IMR-90 (cell line): ENCODE measurements around the gene ANO9. TPM values are rescaled to one million over a fixed set of nuclear protein-coding genes. Genes with fewer than 3 reads are reported as not detected.

ENCODE experiments used
- ATAC-seq: fragments of 200-7000 bp; cut with Tn5 transposase; 2 replicates; pipeline ENCODE4 v1.9.1; 2020; ENCODE audit warnings: low read depth, mild to moderate bottlenecking, moderate library complexity
- BruUV-seq: library from RNA; stranded (reverse); fragments of 400-500 nt; replicated peaks from 2 replicates; lab custom pipeline; 2021; lab: Mats Ljungman, UMichigan
- CTCF ChIA-PET: fragments of 300-600 bp; formaldehyde crosslinking; extraction: SDS; loops from one replicate; lab custom pipeline; 2021; ENCODE audit warnings: antibody characterized with exemption; lab: Yijun Ruan, JAX
- POLR2A ChIA-PET: fragments of 300-600 bp; sonication (Branson Sonifier 250); formaldehyde crosslinking; loops from one replicate; lab custom pipeline; 2022; ENCODE audit warnings: antibody characterized with exemption; ENCODE audit not compliant: unreplicated experiment; lab: Charles Lee
- DNase-seq: peaks from one replicate; pipeline ENCODE4 v3.0.0; 2013
- H2AFZ ChIP-seq: replicated peaks from 2 replicates; pipeline ENCODE3; 2013; ENCODE audit warnings: low read length, mild to moderate bottlenecking; ENCODE audit not compliant: poor library complexity
- H2AK5ac ChIP-seq: 2 replicates; pipeline ENCODE4 v1.6.1; 2013; ENCODE audit warnings: low read depth, low read length, inconsistent platforms
- H2AK9ac ChIP-seq: replicated peaks from 2 replicates; pipeline ENCODE3; 2013; ENCODE audit warnings: mild to moderate bottlenecking, low read depth, low read length, moderate library complexity; ENCODE audit not compliant: poor library complexity
- H2BK120ac ChIP-seq: 2 replicates; pipeline ENCODE4 v1.6.1; 2013; ENCODE audit warnings: low read depth, low read length, inconsistent platforms
- H2BK15ac ChIP-seq: 3 replicates; pipeline ENCODE4 v1.6.1; 2013; ENCODE audit warnings: low read depth, low read length, inconsistent platforms
- H2BK20ac ChIP-seq: 2 replicates; pipeline ENCODE4 v1.6.1; 2013; ENCODE audit warnings: low read depth, mild to moderate bottlenecking, inconsistent platforms, low read length, moderate library complexity
- H2BK5ac ChIP-seq: 2 replicates; pipeline ENCODE4 v1.6.1; 2013; ENCODE audit warnings: mild to moderate bottlenecking, low read depth, low read length, inconsistent platforms; ENCODE audit not compliant: poor library complexity, severe bottlenecking
- H3K14ac ChIP-seq: replicated peaks from 2 replicates; pipeline ENCODE4 v1.6.1; 2013; ENCODE audit warnings: low read depth, low read length, inconsistent platforms
- H3K18ac ChIP-seq: 2 replicates; pipeline ENCODE4 v1.6.1; 2013; ENCODE audit warnings: low read depth, low read length, control low read depth
- H3K23ac ChIP-seq: 2 replicates; pipeline ENCODE4 v1.6.1; 2013; ENCODE audit warnings: low read depth, low read length, inconsistent platforms
- H3K27ac ChIP-seq: 2 replicates; pipeline ENCODE4 v1.5.1; 2013; ENCODE audit warnings: mild to moderate bottlenecking, control low read depth, low read length; ENCODE audit not compliant: insufficient read depth
- H3K27me3 ChIP-seq: 2 replicates; pipeline ENCODE4 v1.6.1; 2013; ENCODE audit warnings: low read length; ENCODE audit not compliant: control insufficient read depth, insufficient read depth
- H3K36me3 ChIP-seq: 2 replicates; pipeline ENCODE4 v1.6.1; 2013; ENCODE audit warnings: low read length, mixed read lengths; ENCODE audit not compliant: control insufficient read depth, insufficient read depth
- H3K4ac ChIP-seq: 2 replicates; pipeline ENCODE4 v1.6.1; 2013; ENCODE audit warnings: low read depth, low read length, inconsistent platforms
- H3K4me1 ChIP-seq: 2 replicates; pipeline ENCODE4 v1.6.1; 2013; ENCODE audit warnings: low read length, mixed read lengths; ENCODE audit not compliant: control insufficient read depth, insufficient read depth
- H3K4me2 ChIP-seq: 2 replicates; pipeline ENCODE4 v1.6.1; 2013; ENCODE audit warnings: low read depth, mild to moderate bottlenecking, control low read depth, low read length, moderate library complexity
- H3K4me3 ChIP-seq: 2 replicates; pipeline ENCODE4 v1.5.1; 2013; ENCODE audit warnings: low read depth, mild to moderate bottlenecking, control low read depth, low read length, moderate library complexity; ENCODE audit not compliant: insufficient read depth
- H3K56ac ChIP-seq: 2 replicates; pipeline ENCODE4 v1.6.1; 2013; ENCODE audit warnings: low read length, inconsistent platforms; ENCODE audit not compliant: insufficient read depth; ENCODE audit errors: extremely low read depth
- H3K79me1 ChIP-seq, 2 experiments: 2 replicates each; pipeline ENCODE4 v1.6.1; 2013; ENCODE audit warnings: low read length in 2 of 2, inconsistent platforms in 1 of 2, low read depth in 1 of 2
- H3K9ac ChIP-seq: 2 replicates; pipeline ENCODE4 v1.6.1; 2013; ENCODE audit warnings: low read depth, low read length, control low read depth
- H3K9me1 ChIP-seq: 2 replicates; pipeline ENCODE4 v1.6.1; 2013; ENCODE audit warnings: low read length, inconsistent platforms; ENCODE audit not compliant: insufficient read depth
- H3K9me3 ChIP-seq: 2 replicates; pipeline ENCODE4 v1.6.1; 2013; ENCODE audit warnings: low read length; ENCODE audit not compliant: control insufficient read depth, insufficient read depth
- H4K20me1 ChIP-seq: 2 replicates; pipeline ENCODE4 v1.6.1; 2013; ENCODE audit warnings: low read length, inconsistent platforms; ENCODE audit not compliant: insufficient read depth
- H4K5ac ChIP-seq: 2 replicates; pipeline ENCODE4 v1.6.1; 2013; ENCODE audit warnings: mild to moderate bottlenecking, low read depth, low read length, control low read depth
- H4K8ac ChIP-seq, 2 experiments: 2 replicates each; pipeline ENCODE4 v1.6.1; 2013; ENCODE audit warnings: low read depth in 2 of 2, low read length in 2 of 2, control low read depth in 1 of 2, inconsistent platforms in 1 of 2
- H4K91ac ChIP-seq: 2 replicates; pipeline ENCODE4 v1.6.1; 2013; ENCODE audit warnings: low read depth, low read length, inconsistent platforms; ENCODE audit not compliant: insufficient read depth
- CEBPB ChIP-seq: IDR thresholded peaks from 2 replicates; pipeline ENCODE4 v1.6.1; 2012; ENCODE audit warnings: low read depth, low read length, improper control_type of control experiment
- CHD1 ChIP-seq: IDR thresholded peaks from 2 replicates; pipeline ENCODE4 v1.6.1; 2012; ENCODE audit warnings: low read depth, low read length, improper control_type of control experiment
- ELK1 ChIP-seq: fragments of 150-350 bp; IDR thresholded peaks from 2 replicates; pipeline ENCODE4 v1.6.1; 2016; ENCODE audit warnings: low read depth, mild to moderate bottlenecking, low read length, moderate library complexity, borderline replicate concordance
- FOS ChIP-seq: fragments of 150-350 bp; IDR thresholded peaks from 2 replicates; pipeline ENCODE4 v1.6.1; 2016; ENCODE audit warnings: low read depth, low read length
- MAFK ChIP-seq: IDR thresholded peaks from 2 replicates; pipeline ENCODE4 v1.6.1; 2012; ENCODE audit warnings: low read depth, low read length, improper control_type of control experiment
- MAZ ChIP-seq: IDR thresholded peaks from 2 replicates; pipeline ENCODE4 v1.6.1; 2012; ENCODE audit warnings: low read depth, mild to moderate bottlenecking, low read length, improper control_type of control experiment, moderate library complexity, borderline replicate concordance
- MXI1 ChIP-seq: IDR thresholded peaks from 2 replicates; pipeline ENCODE4 v1.6.1; 2012; ENCODE audit warnings: low read depth, mild to moderate bottlenecking, low read length, moderate library complexity, borderline replicate concordance
- NFE2L2 ChIP-seq: fragments of 150-350 bp; IDR thresholded peaks from 2 replicates; pipeline ENCODE4 v1.6.1; 2016; ENCODE audit warnings: low read depth, mild to moderate bottlenecking, low read length
- POLR2A ChIP-seq: IDR thresholded peaks from 2 replicates; pipeline ENCODE4 v1.6.1; 2012; ENCODE audit warnings: mild to moderate bottlenecking, low read depth, low read length
- RAD21 ChIP-seq: IDR thresholded peaks from 2 replicates; pipeline ENCODE4 v1.6.1; 2012; ENCODE audit warnings: low read length, improper control_type of control experiment
- RFX5 ChIP-seq: IDR thresholded peaks from 2 replicates; pipeline ENCODE4 v1.8.0; 2012; ENCODE audit warnings: low read depth, mild to moderate bottlenecking, low read length, moderate library complexity
- SMC3 ChIP-seq: fragments of 150-350 bp; IDR thresholded peaks from 2 replicates; pipeline ENCODE4 v1.6.1; 2016; ENCODE audit warnings: low read depth, mild to moderate bottlenecking, antibody characterized with exemption, low read length, moderate library complexity
- USF2 ChIP-seq: fragments of 150-350 bp; IDR thresholded peaks from 2 replicates; pipeline ENCODE4 v1.6.1; 2017; ENCODE audit warnings: mild to moderate bottlenecking, antibody characterized with exemption, low read length, low read depth
- WGBS, 2 experiments: methylation state at CpG; one replicate each; pipeline versions ENCODE4 v1.1.5 to v1.1.7; 2013; ENCODE audit warnings: missing lambda C conversion rate in 2 of 2; ENCODE audit not compliant: insufficient read length in 1 of 2; ENCODE audit errors: extremely low coverage in 2 of 2; 5-methylcytosine and 5-hydroxymethylcytosine counted together
- dilution Hi-C: fragments of 300-500 bp; cut with HindIII; formaldehyde crosslinking; loops from one replicate; pipeline ENCODE4 v1.14.3; 2018; ENCODE audit warnings: low sequenced_read_pairs; ENCODE audit not compliant: unreplicated experiment
- in situ Hi-C: fragments of 300-500 bp; cut with MboI; formaldehyde crosslinking; loops from 3 replicates; pipeline ENCODE4 v1.14.3; 2019; ENCODE audit warnings: low sequenced_read_pairs, inconsistent platforms, mixed read lengths
- intact Hi-C: fragments of 100-400 bp; cut with micrococcal nuclease; formaldehyde crosslinking; loops from 2 replicates; pipeline ENCODE4 v1.10.0; 2022
- polyA plus RNA-seq, 3 experiments: library from polyadenylated mRNA; depleted of rRNA; stranded (reverse); fragments of >200 nt; gene quantifications; 2 replicates each; pipeline ENCODE4 v1.2.3, GENCODE V29; 2012; ENCODE audit warnings: low replicate concordance in 1 of 3
- total RNA-seq: library from RNA; depleted of rRNA; stranded (reverse); fragments of >200 nt; gene quantifications from 2 replicates; pipeline ENCODE4 v1.2.3, GENCODE V29; 2012
- TF ChIP-seq, protein P1 (sequence below): conservative IDR thresholded peaks from 2 replicates; pipeline ENCODE4 v1.5.1; 2012; ENCODE audit warnings: mild to moderate bottlenecking, low read depth, low read length, improper control_type of control experiment

ANO9 gene
- total and polyA plus RNA-seq, 2 of the 4 experiments (the other 2 are of a cell fraction), result not detected

DNA sequence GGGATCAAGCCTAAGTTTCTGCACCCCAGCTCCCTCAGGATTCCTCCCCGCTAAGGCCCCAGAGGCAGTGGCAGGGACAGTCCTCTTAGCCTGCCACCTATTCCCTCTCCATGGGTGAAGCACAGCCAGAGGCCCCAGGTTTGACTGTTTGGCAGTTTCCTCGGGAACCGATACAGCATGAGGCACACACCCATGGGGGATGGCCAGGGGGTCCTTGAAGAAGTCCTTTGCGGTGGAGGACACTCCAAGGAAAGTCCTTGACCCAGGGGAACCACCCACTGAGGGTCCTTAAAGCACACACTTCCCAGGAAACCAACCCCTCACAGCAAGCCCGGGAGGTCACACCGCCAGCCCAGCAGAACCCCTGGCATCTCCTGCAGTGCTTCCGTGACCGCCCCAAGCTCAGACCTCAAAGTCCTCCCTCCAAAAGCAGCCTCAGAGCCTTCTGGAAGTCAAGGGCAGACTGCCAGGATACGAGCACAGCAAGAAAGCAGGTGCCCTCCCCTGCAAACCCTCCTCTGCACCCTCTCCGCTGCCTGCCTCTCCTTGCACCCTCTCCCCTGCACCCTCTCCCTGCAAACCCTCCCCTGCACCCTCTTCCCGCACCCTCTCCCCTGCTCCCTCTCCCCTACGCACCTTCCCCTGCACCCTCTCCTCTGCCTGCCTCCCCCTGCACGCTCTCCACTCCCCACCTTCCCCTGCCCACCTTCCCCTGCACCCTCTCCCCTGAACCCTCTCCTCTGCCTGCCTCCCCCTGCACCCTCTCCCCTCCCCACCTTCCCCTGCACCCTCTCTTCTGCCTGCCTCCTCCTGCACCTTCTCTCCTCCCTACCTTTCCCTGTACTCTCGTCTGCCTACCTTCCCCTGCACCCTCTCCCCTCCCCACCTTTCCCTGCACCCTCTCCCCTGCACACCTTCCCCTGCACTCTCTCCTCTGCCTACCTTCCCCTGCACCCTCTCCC lies 28.4 kb downstream of the ANO9 start:
- H2BK15ac ChIP-seq, result no peak overlapping the region
- no peaks in the 10 kb centered on the region for H3K36me3 ChIP-seq
- POLR2A ChIA-PET, result no interaction called here
- 0 out of 2 replicates have a peak, but pooled peaks cover 5% of the 10 kb centered on the region for H3K9me1 ChIP-seq
- no peak overlapping the region for H3K18ac ChIP-seq
- WGBS, 2 experiments, result 36% methylated on average over 6 of the region's 14 CpGs; no CpG with 5 or more reads in 1 of the 2 experiments
- no peak overlapping the region for H2BK120ac ChIP-seq
- no peak overlapping the region for H2AK9ac ChIP-seq
- H3K9ac ChIP-seq, result no peak overlapping the region
- no peak overlapping the region for H3K4ac ChIP-seq
- intact Hi-C loops (no loop called here), dilution Hi-C loops (no loop called here), in situ Hi-C loops (no loop called here)
- H4K20me1 ChIP-seq, result no peaks in the 10 kb centered on the region
- no peak overlapping the region for H3K23ac ChIP-seq
- no TSS peak for BruUV-seq
- no peak overlapping the region; the same call in 1 of the 2 replicates for H3K14ac ChIP-seq
- no peak overlapping the region for H2BK20ac ChIP-seq
- H2BK5ac ChIP-seq, result no peak overlapping the region
- H3K9me3 ChIP-seq, result no peaks in the 10 kb centered on the region
- peaks cover 22% of the 10 kb centered on the region for H3K27me3 ChIP-seq
- H3K79me1 ChIP-seq, result no peaks in the 10 kb centered on the region
- no peak overlapping the region for H3K27ac ChIP-seq
- no peak overlapping the region for H4K5ac ChIP-seq
- H3K4me1 ChIP-seq, result peaks cover 14% of the 10 kb centered on the region
- H3K4me2 ChIP-seq, result no peak overlapping the region
- no peak overlapping the region for H3K4me3 ChIP-seq
- no peak overlapping the region for H4K91ac ChIP-seq
- no peak overlapping the region for H2AK5ac ChIP-seq
- no peak for ATAC-seq
- H3K56ac ChIP-seq, result no peak overlapping the region
- no peak for DNase-seq
- H4K8ac ChIP-seq, result no peak overlapping the region
- H2AFZ ChIP-seq, result no peak overlapping the region
- CTCF ChIA-PET, result no interaction called here
- TF ChIP-seq RFX5 (no peak), NFE2L2 (no peak), MAFK (no peak), CEBPB (no peak), FOS (no peak), SMC3 (no peak), MAZ (no peak), RAD21 (no peak), MXI1 (no peak), USF2 (no peak), ELK1 (no peak), CHD1 (no peak), POLR2A (no peak)
- TF ChIP-seq, protein P1, sequence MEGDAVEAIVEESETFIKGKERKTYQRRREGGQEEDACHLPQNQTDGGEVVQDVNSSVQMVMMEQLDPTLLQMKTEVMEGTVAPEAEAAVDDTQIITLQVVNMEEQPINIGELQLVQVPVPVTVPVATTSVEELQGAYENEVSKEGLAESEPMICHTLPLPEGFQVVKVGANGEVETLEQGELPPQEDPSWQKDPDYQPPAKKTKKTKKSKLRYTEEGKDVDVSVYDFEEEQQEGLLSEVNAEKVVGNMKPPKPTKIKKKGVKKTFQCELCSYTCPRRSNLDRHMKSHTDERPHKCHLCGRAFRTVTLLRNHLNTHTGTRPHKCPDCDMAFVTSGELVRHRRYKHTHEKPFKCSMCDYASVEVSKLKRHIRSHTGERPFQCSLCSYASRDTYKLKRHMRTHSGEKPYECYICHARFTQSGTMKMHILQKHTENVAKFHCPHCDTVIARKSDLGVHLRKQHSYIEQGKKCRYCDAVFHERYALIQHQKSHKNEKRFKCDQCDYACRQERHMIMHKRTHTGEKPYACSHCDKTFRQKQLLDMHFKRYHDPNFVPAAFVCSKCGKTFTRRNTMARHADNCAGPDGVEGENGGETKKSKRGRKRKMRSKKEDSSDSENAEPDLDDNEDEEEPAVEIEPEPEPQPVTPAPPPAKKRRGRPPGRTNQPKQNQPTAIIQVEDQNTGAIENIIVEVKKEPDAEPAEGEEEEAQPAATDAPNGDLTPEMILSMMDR, result no peak
